Sigmoid colon (tissue), 4 donors: ENCODE data around the gene SLC36A1.

Experiments used
- EP300 ChIP-seq, 4 donors: sonication (generic); formaldehyde crosslinking; IDR thresholded peaks; one replicate each; pipeline ENCODE4 v1.6.1; 2017; ENCODE audit warnings: antibody characterized with exemption in 4 of 4
- POLR2AphosphoS5 ChIP-seq, 4 donors: sonication (generic); formaldehyde crosslinking; IDR thresholded peaks; one replicate each; pipeline ENCODE4 v1.6.1; 2017; ENCODE audit warnings: antibody characterized with exemption in 4 of 4
- TF ChIP-seq, protein P1 (sequence below), 4 experiments: fragments of 450-650 bp in 3 of 4; fragments of 200-600 bp in 1 of 4; IDR thresholded peaks; one replicate each; pipeline ENCODE4 v1.5.1; 2016 to 2019; ENCODE audit warnings: antibody characterized with exemption in 4 of 4, mild to moderate bottlenecking in 3 of 4, moderate library complexity in 2 of 4

- TF ChIP-seq, protein P1, sequence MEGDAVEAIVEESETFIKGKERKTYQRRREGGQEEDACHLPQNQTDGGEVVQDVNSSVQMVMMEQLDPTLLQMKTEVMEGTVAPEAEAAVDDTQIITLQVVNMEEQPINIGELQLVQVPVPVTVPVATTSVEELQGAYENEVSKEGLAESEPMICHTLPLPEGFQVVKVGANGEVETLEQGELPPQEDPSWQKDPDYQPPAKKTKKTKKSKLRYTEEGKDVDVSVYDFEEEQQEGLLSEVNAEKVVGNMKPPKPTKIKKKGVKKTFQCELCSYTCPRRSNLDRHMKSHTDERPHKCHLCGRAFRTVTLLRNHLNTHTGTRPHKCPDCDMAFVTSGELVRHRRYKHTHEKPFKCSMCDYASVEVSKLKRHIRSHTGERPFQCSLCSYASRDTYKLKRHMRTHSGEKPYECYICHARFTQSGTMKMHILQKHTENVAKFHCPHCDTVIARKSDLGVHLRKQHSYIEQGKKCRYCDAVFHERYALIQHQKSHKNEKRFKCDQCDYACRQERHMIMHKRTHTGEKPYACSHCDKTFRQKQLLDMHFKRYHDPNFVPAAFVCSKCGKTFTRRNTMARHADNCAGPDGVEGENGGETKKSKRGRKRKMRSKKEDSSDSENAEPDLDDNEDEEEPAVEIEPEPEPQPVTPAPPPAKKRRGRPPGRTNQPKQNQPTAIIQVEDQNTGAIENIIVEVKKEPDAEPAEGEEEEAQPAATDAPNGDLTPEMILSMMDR (IDR thresholded peaks at IDR 0.05) = no peak
- TF ChIP-seq POLR2AphosphoS5 (IDR thresholded peaks at IDR 0.05) = no peak
- no peak for TF ChIP-seq EP300 (IDR thresholded peaks at IDR 0.05)
Observed at GRCh38 chr5:151517122-151517920, 69.9 kb downstream of the SLC36A1 start.
